RPMI7951 (cell line): ENCODE results near the gene SLITRK3. TPM values are rescaled to one million over a fixed set of nuclear protein-coding genes. Genes with fewer than 3 reads are reported as not detected.

Experiments used
- DNase-seq: peaks from one replicate; pipeline ENCODE4 v3.0.0-alpha.2; 2012; ENCODE audit warnings: low read depth
- total RNA-seq: library from RNA; depleted of rRNA; stranded (reverse); fragments of >200 nt; shearing (Covaris generic); gene quantifications from 2 replicates; pipeline ENCODE4 v1.2.3, GENCODE V29; 2014; rRNA removed

SLITRK3 gene, protein sequence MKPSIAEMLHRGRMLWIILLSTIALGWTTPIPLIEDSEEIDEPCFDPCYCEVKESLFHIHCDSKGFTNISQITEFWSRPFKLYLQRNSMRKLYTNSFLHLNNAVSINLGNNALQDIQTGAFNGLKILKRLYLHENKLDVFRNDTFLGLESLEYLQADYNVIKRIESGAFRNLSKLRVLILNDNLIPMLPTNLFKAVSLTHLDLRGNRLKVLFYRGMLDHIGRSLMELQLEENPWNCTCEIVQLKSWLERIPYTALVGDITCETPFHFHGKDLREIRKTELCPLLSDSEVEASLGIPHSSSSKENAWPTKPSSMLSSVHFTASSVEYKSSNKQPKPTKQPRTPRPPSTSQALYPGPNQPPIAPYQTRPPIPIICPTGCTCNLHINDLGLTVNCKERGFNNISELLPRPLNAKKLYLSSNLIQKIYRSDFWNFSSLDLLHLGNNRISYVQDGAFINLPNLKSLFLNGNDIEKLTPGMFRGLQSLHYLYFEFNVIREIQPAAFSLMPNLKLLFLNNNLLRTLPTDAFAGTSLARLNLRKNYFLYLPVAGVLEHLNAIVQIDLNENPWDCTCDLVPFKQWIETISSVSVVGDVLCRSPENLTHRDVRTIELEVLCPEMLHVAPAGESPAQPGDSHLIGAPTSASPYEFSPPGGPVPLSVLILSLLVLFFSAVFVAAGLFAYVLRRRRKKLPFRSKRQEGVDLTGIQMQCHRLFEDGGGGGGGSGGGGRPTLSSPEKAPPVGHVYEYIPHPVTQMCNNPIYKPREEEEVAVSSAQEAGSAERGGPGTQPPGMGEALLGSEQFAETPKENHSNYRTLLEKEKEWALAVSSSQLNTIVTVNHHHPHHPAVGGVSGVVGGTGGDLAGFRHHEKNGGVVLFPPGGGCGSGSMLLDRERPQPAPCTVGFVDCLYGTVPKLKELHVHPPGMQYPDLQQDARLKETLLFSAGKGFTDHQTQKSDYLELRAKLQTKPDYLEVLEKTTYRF
- not detected in 2 replicates for total RNA-seq

DNA sequence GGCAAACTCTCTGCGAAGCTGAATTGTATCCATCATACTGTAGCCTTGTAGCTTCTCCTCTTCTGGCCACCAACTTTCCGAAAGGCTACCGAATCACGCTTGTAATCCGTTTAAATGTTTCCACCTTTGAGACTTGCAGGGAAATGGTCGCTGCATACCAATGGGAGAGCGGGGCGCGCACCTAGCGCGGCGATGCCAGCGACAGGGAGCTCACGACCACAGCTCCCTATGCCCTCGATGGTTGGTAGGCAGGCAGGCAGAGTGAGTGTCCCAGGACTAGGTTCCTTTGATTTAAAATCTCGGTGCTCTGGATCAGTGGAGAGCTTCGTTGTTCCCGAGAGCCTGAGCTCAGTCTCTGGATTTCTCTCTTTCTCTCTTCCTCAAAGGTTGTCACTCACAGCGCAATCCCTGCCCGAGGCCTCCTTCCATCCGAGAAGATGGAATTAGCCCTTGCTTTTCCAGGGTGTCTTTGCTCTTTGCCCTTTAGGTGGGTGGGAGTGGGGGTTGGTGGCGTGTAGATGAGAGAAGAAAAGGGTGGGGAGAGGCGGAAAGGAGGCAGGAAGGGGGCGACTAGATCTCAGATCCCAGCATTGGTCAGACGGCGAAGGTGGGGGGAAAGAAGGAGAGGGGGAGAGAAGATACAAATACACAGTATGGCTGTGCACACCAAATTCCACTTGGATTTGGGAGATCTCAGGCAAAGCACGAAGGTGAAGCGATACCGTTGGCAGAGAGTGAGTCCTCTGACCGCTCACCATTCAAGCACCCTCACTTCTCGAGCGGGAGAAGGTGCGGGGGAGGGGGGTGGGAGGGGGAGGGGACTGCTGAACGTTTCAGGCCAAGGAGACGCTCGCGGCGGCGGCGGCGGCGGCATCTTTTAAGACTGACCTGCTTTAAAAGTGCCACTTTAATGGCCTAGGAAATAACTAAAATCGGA lies at the start of gene SLITRK3:
Gene SLITRK3, minus strand, starts transcription at position 745 of the 937 bp plus-strand sequence. CDS start 5,554 bp downstream, outside the sequence.
- no peak for DNase-seq

DNA sequence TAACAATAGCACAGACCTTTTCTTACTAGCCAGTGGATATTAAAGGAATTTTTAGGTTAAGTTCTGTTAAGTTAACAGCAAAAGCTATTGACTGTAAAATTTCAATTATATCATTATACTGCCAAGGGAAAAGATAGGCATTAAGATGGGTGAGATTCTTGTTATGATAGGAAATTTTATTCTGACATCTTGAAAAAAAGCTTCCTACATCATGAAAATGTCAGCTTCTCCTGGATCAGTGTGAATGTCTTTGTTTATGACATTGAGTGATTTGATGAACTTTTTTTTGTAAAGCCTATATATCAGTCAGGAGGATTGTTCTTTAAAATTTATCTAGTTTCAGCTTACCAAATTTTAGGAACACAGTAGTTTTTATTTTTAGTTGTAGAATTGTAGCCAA lies 47.4 kb upstream of the SLITRK3 start:
- no peak for DNase-seq

DNA sequence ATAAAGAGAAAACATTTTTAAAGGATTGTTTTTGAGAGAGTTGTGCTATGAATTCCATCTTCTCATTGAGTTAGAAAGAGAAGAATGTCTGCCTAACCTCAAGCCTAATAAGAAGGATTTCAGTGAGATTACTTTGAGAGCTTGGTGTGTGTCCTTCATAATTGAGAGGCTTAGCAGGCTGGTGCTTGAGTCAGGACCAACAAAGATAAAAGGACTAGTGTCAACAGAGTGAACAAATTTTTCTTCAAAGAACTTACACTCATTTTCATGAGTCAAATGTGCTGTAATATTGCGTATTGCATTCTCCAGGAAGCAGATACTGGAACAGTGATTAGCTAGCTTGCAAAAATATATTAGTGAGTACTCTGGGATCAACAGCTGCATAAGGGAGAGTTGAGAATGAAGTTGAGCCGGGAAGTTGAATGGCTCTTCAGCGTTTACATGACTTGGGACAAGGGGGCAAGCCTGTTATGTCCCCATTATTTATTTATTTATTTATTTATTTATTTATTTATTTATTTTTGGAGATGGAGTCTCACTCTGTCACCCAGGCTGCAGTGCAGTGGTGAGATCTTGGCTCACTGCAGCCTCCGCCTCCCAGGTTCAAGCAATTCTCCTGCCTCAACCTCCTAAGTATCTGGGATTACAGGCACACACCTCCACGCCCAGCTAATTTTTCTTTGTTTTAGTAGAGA lies 37.5 kb upstream of the SLITRK3 start:
- no peak for DNase-seq

DNA sequence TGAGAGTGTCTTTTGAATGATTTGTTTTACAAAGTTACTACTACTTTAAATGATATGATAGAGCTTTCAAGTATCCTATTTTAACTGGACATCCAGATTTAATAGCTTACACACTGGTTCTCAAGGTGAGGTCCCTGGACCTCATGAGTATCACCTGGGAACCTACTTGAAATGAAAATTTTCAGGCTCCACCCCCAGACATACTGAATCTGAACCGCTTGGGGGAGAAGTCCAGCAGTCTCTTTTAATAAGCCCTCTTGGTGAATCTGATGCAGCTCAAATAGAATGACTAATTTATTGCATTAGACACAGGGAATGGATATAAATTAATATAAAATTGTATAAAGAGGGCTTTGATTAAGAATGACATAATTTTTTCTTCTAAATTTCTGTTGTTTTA lies 29.4 kb upstream of the SLITRK3 start:
- DNase-seq: no peak

DNA sequence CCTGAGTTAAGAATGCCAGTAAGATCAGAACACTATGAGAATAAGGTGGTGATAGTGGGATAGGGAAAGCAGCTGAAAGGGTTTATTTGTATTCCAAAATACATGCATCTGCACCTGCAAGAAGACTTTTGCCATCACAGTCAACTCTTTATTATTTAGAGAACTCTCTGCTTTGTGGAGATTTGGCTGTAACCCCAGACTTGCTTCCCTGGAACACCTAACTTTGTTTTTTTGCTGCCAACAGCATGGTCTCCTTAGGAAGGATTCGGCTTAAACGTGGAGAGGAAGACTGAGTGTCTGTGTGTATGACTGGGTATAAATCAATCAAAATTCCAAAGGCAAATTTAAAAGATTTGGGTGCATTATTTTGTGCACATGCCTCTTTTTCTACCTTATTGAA lies 21.6 kb upstream of the SLITRK3 start:
- no peak for DNase-seq

DNA sequence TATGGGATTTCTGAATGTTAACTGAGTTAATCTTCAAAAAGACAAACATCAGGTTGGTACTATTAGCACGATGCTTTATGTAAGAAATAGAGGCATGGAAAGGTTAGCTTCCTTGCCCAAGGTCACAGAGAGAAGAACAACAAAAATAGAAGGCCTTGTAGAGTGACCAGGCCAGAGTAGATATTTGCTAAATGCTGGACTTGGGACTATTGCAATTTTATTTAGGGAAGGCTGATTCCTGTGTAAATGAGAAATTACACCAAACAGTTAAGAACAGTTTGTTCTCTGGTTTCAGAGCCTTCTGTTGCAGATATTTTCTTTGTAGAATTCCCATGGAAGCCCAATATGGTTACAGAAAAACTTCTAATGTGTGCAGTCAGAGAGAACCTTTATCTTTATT lies 16.4 kb upstream of the SLITRK3 start:
- DNase-seq: no peak

DNA sequence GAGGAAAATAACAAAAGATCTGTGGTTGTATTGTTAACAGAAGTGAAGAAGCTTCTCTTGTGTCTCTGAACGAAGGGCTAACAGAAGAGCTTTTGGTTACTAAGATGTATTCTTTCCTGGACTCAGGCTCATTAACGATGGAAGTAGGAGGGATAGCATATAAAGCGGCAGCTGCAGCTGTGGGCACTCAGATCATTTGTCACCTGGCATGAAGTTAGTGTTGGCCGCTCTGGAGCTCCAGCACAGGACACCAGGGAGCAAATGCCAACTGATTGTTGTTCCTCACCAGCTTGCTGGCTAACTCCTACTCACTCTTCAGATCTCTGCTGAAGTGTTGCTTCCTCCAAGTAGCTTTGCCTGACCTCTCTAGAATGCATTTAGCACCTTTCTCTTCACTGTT lies 15.5 kb upstream of the SLITRK3 start:
- no peak for DNase-seq

DNA sequence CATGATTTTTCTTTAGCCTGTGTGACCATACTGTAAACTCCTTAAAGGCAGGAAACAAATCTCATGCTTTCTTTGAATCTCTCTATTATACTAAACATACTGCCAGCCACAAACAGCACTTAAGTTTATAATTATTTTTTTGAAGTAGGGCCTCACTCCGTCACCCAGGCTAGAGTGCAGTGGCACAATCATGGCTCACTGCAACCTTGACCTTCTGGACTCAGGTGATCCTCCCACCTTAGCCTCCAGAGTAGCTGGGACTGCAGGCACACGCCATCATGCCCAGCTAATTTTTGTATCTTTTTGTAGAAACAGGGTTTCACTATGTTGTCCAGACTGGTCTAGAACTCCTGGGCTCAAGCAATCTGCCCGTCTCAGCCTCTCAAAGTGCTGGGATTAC lies 14.5 kb upstream of the SLITRK3 start:
- DNase-seq: no peak

DNA sequence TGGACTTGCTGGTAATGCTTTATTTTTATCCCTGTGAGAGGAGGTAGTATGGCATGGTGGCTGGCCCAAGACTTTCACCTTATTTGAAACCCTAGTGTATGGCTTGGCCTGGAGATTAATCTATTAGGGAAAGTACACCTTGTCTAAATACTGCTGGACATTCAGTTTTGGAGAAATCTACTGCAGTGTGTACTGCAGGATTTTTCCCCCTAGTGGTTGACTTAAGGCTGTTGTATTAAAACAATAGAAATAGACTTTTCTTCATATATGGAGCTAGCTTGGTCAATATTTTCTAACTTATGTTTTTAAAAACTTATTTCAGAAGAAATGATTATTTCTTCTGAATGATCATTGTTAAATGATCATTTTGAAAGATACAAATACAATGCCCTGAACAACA lies 13.9 kb upstream of the SLITRK3 start:
- DNase-seq: no peak

DNA sequence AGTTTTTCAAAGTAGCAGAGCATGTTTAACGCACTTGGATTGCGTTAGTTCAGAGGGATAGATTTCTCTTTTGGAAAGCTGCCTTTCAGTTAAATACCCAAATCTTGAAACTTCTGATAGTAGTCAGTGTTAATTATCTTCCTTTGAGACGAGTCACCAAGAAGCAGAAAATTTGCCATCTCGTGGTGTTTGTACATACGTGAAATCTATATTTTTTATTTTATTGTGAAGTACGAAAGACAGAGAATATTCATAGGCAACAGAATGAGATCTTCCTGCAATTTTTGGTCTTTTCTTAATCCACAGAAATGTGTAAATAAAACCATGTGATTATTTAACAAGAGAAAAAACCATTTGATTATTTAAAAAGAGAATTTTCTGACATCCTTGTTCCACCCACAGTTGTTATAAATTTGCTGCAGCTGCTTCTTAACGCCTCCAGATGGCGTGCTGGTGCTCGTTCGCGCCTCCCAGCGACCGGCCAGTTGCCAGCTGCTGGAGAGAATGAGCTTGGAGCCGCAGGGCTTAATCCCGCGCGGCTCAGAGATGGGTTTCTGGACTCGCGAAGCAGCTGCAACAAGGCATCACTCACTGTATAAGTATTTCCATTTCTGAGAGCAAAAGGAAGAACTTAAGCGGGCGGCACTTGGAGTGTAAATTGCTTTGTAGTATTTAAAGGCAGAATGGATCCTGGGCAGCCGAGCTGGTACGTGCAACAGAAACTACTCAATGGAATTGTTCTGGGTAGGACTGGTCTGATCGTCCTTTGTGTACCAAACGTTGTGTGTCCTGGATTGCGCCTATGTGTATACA lies 10.5 kb upstream of the SLITRK3 start:
- DNase-seq: peak; percentile 69

DNA sequence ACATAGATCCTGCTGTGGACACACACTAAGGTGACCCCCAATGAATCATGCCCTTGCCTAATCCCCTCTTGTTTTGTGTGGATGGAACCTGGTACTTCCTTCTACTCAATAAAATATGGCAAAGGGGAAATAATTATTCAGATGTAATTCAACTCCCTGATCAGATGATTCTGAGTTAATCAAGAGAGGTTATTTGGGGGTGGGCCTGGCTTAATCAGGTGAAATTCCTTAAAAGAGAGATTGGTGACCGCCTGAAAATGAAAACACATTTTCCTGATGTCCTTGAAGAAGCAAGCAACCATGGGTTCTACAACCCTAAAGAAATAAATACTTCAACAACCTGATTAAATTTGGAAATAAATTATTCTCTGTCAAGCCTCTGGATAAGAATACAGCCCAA lies 8.3 kb upstream of the SLITRK3 start:
- DNase-seq: no peak

DNA sequence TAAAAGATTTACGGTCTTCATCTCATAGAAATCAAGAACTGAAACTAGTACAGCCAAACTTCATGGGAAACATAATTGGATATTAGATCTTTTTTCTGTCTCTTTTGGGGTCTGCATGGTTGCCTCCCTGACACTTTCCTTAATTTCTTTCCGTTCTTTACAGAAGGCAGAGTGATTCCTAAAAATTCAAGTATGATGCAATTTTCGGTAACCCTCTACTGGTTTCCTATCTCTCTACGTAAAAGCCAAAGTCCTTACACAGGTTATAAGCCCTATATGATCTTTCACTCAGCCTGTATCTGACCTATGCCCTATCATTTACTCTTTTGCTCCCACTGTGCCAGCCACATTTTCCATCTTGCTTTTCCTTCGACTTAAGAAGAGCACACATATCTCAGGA lies 6.8 kb upstream of the SLITRK3 start:
- no peak for DNase-seq

DNA sequence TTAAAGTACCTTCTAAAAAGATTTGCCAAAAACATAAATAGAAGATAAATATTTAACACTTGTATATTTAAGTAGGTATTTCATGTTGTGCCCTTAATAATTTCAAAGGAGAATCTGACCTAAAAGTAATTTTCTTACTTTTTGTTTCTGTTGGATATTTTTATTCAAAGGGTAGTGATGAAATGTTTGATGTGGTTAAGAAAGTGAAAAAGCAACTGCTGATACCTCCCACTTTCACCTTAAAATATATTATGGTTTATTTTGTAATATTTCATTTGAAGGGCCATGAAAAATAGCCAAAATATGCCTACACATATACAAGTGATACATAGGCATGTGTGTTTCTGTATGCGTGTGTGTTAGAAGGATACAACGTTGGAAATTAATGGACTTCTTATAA lies 5.8 kb upstream of the SLITRK3 start:
- DNase-seq: no peak

DNA sequence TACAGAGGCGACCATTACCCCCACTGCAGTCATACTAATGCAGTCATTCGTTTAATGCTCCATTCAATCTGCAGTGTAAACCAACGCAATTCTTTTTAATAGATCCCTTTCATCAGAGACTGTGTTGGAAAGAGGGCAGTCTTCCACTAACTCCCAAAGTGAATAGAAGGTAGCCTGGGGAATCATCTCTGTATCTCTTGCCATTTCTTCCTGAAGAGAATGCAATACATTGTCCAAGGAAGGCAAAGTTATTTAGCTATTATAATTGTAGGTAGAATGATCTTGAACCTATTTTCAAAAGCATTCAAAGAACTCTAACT lies 1.3 kb upstream of the SLITRK3 start:
- DNase-seq: no peak

DNA sequence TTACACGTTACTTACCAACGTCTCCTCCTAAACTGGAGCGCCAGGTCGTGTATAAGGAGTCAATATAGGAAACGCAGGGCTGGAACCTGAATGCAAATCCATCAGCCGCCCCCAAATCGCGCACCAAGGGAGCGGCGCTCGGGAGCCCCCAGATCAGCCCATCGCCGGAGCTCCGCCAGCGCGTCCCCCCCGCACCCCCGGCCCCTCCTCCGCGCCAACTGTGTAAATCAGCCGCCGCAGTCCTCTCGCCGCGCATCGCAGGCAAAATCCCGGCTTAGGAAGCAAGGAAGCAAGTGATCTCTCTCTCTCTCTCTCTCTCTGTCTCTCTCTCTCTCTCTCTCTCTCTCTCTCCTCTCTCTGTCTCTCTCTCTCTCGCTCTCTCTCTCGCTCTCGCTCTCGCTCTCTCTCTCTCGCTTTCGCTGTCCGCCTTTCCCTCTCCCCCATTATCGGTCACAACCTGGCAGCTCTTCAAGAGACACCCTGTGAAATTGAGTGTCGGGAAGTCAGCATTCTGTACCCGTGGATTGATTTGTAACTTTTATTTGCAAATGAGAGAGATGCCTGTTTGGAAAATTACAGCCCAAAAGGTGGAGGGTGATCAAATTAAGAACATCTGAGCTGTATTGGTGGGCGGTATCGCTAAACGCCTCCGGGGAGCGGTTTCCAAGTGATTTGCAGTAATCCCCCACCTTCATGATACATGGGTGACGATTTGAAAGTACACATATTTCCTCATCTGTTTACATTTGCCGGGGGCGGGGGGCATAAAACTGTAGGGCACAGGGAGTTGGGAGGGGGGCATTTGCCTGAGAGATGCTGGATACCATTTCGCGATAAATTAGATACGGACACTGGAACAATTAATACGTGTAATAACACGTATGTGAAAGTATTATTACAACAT lies 645 bp upstream of the SLITRK3 start:
- no peak for DNase-seq

DNA sequence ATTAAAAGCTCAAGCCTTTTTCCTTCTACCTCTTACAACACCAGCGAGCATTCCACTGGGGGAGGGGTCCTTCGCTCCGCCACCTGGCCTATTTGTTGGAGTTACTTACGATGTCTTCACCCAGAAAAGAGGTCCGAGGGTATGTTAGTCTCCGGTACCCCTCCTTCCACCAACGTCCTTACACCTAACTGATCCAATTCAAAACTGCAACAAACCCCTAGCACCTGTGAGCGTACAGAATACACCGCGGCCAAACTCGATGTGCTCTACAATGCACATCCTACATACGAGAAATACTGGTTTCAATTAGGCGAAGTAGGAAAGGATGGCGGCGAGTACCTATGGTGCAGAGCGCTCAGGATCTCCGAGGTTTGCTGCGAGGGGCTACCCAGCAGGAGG lies 944 bp downstream of the SLITRK3 start:
- DNase-seq: no peak

DNA sequence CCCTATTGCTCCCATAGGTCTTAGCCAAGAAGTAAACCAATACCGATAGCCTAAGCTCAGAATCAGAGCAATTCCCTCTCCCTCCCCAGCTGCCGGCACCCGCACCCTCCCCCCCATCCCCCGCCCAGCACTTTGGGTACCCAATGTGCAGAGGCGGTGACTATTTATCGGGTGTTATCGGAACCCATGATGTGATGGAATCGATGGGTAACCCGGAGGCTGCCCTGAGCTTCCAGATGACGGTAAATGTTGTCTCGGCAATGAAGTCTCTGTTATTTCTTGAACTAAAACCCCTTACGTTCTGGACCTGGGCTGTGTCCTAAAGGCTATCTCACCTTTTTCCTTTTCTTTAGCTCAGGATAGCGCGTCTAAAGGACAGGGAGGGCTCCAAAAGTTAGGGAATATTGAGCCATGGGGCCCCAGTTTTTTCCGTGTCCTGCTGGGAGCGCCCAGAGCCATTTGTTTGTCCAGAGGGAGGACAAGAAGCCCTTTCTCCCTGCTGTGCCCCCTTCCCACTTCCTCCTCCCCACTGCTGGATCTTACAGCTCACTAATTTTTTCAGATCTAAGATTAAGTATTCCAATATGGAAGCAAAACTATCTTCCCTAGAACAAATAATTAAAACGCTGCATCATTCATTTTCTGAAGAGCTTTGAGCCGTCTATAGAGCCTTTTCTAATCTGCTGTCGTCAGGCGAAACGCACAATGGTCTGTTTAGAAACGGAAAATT lies 1.5 kb downstream of the SLITRK3 start:
- DNase-seq: no peak
